GM12891 (cell line): ENCODE results near the gene CHPF.

ENCODE experiments used
- PAX5 ChIP-seq: IDR thresholded peaks from 2 replicates; pipeline ENCODE4 v1.6.1; 2011; ENCODE audit warnings: low read length, moderate library complexity, mild to moderate bottlenecking; ENCODE audit not compliant: insufficient read depth, severe bottlenecking
- POLR2A ChIP-seq: IDR thresholded peaks from 2 replicates; pipeline ENCODE4 v1.6.1; 2011; ENCODE audit warnings: low read depth, low read length, control low read depth
- POLR2AphosphoS5 ChIP-seq: IDR thresholded peaks from 2 replicates; pipeline ENCODE4 v1.6.1; 2011; ENCODE audit warnings: low read depth, low read length, control low read depth
- TAF1 ChIP-seq: IDR thresholded peaks from 2 replicates; pipeline ENCODE4 v1.6.1; 2011; ENCODE audit warnings: low read depth, low read length, control low read depth

DNA sequence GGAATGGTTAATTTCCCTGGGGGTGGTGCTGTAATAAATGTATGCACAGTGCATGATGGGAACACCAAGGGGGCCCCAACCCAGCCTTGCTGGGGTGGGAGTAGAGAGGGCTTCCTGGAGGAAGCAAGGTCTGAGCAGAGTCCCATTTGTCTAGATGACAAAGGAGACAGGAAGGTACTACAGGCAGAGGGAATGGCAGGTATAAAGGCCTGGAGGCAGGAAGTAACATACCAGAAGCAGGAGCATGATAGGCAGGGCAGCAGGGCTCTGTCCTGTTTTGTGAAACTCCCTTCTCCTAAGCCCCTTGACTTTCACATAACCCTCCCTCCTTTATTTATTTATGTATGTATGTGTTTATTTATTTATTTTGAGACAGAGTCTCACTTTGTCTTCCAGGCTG lies 41.0 kb downstream of the CHPF start:
- TF ChIP-seq POLR2A (no peak), PAX5 (no peak), POLR2AphosphoS5 (no peak), TAF1 (no peak)
